ENCODE data around the gene AP4B1.

DNA sequence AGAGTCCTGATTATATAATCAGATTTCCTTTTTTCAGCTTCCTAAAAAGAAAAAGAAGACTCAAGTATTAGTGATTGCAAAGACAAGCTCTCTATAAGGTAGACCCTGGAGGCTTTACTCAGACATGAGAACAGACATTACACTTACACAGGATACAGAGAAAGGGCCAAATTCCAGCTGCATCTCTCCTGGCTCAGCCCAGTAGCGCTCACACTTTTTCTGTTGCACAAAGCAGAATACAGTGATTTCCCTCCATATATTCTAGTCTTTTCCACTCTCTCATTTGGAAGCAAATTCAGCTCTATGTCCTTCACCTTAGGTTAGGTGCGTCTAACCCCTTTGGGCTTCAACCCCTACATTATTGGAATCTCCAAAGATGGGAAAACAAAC lies 48.2 kb downstream of the AP4B1 start:
- no peak for TF ChIP-seq CTCF (IDR thresholded peaks at IDR 0.05; ENCODE audit: low read depth, low read length)
- no peak for TF ChIP-seq EZH2phosphoT487 (IDR thresholded peaks at IDR 0.05; ENCODE audit: low read depth)

Measured in OCI-LY3 (cell line).